ENCODE data around the gene DPH3.

Gene DPH3

DNA sequence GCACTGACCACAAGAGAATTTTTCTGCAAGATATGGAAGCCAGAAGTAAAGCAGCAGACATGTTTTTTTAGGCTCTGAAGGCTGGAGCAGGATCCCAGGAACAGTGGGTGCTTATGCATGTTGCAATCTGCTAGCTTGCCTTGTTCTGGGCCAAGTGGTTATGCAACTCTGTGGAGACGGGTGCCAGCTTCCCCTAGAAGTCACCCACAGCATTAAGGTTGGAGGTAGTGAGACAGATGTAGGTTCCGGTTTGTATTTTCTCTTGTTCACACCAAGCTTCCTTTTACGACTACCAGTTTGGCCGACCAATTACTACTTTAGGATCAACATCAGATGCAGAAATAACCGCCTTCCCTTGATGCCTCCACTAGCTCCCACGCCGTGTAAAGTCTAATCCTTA is 11.1 kb downstream of the DPH3 start:
- DNase-seq, result no peak

DNA sequence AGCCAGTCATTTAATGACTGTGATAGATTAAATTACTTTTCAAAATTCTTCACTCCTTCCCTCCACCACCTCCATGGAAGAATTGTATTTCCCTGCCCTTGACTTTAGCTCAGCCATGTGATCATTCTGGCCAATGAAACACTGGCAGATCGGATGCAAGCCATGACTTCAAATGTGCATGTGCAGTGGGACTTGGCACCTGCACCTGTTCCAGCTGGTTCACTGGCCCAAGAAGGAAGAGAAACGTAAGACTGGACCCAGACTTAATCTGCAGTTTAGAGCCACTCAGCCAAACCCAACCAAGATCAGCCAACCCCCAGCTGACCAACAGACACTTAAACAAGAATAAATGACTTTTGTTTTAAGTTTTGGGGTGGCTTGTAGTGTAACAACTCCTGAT is 11.8 kb downstream of the DPH3 start:
- DNase-seq, result no peak

DNA sequence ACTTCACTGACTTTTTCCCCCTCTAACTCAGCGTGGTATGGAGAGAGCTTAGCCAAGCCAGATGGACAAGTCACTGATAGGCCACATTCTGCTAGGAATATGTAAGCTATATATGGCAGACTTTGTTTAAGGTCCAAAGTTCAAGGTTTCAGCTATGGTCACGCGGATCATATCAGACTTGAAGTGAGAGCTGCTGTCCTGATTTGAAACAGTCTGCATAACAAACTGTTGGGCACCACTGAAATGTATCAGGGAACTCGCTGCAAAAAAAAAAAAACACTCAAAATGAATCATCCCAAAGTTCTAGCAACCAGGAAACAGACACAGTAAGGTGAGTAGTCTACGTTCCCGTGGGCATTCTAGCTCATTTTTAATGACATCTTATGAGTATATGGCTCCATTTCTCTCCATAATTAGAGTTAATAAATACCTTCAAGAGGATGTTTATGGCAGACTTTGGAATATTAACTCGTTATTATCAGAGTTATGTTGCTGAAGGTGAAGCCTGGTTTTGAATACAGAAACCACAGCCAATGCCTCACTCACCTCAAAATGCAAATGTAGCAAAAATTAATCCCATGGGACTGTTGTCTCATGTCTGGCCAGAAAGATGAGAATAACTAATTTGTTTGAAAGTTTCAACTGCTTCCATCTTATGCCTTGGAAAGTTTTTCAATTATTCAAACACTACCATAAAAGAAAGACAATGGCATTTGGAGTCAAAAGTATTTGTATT is 12.3 kb downstream of the DPH3 start:
- no peak for DNase-seq

DNA sequence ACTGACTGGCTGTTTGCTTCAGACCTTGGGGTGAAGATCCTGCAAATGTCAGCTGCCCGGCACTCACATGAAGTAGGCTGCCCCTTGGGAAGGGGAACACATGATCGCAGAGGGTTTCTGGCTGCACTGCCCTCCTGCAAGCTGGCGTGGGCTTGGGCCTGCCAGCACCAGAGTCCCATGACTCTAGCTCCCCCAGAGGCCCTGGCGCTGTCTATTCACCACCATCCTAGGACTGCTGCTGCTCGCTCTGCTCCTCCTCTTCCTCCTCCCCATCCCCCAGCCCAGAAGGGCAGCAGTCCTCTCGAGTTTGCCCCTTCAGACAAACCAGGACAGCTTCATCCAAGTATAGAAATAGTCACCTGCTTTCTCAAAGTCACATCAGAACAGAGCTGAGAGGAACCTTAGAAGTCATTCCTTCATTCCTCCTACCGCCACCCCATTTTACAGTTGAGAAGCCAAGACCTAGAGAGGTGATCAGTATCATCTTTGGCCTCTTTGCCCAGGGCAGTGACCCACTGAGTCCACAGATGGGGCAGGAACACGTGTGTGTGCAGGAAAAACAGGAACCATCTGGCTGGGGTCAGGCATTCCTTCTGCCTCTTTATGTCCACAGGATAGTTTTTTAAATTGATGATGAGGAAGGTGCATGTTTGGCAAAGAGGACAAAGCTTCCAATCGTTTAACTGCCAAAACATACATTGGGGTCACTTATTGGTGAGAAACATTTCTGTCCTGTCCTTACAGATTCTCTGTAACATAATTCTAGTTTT is 13.2 kb downstream of the DPH3 start:
- DNase-seq, result no peak

DNA sequence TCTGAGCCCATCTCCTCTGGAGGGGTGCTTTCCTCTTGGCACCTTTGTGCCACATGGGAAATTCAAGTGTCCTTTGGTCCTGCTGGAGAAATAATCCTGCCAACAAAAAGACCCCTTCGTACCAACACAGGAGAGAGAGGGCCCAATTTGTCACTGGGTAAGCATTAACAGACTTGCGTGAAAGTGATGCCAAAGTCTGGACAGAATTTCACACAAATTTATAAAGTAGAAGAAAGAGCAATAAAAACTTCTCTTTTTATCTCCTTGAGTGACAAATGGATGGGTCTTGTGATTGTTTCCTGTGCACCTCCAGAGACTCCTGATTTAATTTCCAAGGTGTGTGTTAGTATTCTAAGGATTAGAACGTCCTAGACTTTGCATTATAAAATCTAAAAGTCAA is 14.9 kb downstream of the DPH3 start:
- no peak for DNase-seq

DNA sequence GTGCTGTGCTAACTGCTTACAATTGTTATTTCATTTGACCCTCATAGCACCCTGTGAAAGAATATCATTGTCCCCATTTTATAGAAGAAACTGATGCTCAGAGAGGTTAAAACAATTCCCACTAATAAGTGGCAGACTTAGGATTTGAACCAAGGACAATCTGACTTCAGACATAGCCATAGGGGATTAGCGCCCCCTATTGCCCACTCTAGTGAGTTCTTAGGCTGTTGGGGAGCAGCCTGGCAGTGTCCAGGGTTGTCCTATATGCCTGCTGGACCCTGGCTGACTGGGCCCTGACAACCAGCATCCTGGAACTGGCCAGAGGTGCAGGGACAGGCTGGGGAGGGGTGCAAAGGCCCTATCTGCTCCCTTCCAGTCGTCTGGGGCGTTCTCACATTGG is 15.4 kb downstream of the DPH3 start:
- no peak for DNase-seq

DNA sequence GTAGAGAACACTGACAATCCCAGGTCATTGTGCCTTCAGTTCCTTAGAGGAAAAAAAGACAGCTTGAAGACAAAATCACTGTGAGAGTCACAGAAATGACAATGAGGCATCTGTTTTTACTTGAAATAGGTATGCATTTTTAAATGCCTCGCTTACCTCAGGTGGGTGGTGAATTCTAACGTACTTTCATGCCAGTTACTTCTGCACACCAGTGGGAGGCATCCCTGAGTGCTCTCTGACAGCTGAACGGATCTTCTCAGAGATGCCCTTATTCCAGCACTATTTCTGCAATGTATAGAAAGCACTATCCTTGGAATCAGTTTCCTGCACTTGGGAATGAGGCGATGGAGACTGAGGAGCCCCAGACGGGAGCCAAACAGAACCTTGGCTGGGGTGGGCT is 16.2 kb downstream of the DPH3 start:
- no peak for DNase-seq

DNA sequence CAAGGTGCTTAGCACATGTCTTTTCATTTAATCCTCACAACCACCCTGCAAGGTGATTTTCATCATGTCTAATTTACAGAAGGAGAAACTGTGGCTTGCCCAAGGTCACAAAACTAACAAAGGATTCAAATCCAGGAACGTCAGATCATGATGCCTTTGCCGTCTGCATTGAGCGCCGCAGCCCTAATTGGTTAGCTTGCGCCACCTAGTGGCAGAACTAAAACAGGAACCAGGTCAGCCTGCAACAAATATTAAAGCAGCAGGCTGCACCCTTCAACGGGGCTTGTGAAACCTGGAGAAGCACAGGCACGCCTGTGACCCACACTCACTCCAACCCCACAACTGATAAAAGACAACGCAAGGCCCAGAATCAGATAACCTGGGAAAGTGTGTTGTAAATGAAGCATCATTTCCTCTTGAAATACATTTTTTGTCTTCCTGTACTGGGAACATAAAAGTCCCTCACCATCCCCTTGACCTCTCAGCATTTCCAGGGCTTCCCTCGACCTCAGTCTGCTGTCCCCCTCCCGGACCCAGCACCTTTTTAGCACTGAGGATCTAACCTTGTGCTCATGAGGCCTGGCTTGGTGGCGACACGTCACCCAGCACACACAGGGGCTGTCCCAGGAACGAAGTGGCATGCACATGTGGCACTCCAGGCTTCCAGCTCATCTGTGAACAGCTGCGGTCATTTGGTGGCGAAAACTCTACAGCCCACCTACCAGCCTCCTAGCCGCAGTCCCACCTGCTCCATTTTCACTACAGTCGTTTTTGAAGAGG is 17.3 kb downstream of the DPH3 start:
- peak; percentile 55 for DNase-seq

DNA sequence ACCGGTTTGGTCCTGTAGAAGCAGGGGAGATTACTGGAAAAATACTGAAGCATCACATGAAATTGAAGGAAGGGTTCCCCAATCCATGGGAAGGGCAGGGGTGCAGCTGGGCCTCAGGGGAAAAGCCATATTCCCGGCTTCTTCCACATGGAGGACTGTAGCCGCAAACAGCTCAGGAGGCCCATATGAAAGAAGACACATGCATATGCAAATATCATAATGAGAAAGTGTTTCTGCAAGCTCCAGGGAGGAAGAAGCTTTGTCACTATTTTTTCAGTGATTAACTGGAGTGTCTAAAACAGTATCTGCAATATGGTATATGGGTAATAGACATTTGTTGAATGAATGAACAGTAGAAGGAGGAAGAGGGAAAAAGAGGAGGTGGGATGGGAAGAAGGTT is 19.1 kb downstream of the DPH3 start:
- no peak for DNase-seq

DNA sequence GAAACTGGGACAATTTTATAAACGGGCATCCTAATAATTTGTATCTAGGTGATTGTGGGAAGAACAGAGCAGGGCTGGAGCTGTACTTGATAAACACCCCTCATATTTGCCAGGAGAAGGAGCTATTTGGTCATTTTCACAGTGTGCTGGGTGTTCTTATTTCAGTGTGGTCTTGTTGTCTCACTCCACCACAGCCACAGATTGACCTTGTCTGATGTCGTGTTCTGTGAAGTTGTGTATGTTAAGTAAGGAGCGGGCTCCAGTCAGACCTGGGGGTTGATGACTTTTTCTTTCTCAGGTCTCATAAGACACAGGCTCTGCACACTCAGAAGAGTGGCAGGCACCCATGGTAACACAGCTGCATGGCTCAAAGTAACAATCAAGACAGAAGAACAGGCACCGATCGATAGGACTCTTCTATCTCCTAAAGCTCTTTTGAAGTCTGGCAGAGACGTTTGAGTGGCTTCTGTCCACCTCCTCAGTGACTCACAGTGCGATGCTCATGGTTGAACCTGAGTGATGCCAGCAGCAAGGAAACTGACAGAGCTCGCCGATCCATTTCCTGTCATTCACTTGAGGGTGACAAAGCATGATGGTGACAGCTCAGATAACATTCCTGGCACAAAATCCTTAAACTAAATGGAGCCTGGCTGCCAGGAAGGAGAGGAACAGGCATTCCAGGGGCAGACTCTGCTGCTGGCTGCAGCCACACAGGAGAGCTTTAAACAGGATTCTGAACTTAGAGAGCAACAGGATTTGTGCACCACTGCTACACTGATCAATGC is 20.8 kb downstream of the DPH3 start:
- no peak for DNase-seq

DNA sequence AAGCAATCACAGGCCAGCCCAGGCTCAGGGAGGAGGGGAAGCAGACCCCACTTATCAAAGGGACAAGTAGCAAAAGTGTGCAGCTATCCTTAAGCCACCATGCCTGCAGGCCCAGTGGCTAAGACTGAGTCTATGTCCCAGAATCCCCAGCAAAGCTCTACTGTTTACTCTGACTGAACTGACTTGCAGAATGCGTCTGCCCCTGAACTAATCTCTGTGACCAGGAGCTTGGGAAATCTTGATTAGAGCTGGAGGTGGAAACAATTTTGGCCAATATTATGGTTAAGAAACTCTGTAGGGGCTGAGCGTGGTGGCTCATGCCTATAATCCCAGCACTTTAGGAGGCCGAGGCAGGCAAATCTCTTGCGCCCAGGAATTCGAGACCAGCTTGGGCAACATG is 22.6 kb downstream of the DPH3 start:
- no peak for DNase-seq

DNA sequence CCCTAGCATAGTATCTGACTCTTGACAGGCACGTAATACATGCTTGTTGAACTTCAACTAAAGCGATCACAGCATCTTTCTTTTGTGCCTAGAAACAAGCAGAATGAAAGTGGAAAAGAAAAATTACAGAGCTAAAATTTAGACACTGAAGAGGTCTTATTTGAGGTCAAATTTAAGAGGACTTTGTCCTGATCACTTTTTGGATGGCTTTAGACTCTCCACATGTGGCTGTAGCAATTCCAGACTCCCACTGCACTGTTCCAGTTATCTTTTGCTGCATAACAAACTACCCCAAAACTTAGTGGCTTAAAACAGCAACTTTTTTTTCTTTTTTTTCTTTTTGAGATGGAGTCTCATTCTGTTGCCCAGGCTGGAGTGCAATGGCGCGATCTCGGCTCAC is 23.5 kb downstream of the DPH3 start:
- DNase-seq, result no peak

DNA sequence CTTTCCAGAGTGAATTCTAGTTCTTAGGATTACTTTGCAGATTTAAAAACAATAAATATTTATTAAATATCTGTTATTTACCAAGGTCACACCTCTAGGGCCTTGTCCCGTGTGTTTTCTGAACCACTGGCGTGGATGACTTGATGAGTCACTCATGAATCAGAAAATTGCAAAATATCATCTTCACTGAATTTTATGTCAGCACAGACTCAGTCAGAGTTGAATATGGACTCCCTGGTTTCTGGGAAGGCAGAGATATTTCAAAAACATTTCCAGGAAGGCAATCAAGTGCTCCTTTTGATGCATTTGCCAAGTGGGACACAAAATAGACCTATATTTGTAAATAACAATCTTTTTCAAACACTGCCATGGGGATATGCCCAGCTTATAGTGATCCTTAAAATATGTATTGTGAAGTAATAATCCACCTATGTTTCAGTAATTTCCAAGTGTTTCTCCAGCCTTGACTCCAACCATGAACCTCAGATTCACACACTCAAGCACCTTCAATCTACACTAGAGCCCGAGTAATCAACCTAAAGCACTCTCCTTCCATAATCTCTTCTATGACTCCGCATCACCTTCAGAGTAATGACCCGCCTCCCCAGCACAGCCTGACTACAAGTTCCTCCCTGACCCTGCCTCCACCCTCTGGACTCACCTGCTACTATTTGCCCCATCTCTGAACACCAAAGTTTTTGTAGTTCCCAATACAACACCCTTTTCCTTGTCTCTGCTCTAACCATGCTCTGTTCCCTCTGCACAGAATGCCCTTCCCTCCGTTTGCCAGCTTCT is 24.3 kb downstream of the DPH3 start:
- no peak for DNase-seq

DNA sequence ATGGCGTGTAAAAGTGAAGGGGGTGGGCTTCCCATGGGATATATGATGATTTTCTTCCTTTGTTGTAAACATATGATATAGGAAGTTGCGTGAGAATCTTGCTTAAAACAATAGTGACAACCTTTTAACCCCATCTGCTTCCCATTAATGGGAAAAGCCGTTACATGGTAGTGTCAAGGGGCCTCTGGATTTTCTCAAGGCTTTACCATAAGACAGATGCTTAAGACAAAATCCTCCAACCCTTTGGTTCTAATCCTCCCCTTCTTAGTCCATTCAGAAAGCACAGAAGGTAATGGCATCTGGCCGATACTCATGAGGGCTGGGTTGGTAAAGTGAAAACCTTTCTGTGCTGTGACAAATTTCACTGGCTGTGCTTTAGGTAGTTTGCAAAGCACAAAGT is 25.0 kb downstream of the DPH3 start:
- no peak for DNase-seq

DNA sequence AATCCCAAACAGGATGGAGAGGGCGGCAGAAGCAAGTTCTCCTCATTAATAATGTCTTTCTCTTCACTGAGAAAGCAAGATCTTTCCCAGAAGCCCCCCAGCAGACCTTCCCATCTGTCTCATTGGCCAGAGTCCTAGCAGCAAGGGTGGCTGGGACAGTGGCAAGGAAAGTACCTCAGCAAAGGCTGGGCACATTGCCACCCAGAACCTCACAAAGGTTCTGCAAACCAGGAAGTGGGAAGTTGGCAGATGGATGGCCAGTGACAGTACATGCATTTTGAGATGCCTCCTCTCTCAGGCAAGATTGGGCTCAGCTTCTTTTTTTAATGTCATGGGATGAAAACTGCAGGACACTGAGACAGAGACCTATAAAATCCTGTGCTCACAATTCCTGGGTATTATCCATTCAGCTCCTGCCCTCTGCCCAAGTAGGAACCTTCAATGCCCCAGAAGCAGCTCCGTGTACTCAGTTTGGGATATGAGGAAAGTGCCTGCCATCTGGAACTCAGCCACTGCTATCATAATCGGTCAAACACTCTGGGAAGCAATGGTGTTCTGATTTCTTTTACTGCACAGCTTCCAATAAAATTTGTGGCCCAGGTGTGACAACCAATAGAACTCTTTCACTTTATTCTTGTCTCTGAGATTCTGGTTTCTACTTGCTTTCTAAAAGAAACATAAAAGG is 25.5 kb downstream of the DPH3 start:
- no peak for DNase-seq

DNA sequence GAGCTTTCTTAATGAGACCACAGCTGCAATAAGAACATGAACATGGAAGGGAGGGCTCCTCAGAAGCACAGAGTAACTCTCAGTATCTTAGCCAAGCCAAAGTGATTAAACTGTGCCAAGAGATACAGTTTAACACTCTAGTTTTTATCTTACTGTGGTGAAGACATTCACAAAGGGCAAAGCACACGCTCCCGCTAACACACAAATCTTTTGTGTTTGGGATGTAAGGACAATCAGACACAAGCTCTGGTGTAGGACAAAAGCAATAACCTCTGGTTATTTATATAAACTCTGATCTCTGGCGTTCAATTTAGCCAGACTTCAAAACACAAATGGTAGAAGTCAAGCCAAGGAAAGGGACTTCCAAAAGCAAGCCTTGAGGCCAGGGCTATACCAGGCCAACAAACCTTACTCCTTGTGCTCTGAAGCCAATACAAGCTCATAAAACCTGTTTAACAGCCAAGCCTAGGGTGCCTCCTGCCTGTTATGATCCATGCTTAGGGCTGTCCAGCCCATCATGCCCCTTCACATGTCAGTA is 27.8 kb downstream of the DPH3 start:
- no peak for DNase-seq

DNA sequence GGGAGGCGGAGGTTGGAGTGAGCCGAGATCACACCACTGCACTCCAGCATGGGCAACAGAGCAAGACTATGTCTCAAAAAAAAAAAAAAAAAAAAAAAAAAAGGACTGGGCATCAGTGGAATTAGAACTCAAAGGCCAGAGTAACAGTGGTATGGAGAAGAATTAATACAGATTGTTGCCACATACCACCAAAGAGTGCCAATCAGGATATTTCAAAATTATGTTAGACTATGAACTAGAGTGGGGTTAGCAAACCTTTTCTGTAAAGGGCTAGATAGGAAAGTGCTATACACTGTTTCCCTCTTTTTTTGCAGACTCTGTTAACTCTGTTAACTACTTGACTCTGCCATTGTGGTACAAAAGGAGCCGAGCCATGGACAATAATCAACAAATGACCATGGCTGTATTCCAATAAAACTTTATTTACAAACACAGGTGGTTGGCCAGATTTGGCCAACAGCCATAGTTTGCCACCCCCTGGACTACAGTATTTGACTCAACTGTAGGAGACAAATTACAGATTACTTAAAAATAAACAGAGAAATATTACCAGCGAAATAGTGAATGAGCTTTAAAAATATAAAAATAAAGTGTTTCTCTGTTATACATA is 28.6 kb downstream of the DPH3 start:
- no peak for DNase-seq

DNA sequence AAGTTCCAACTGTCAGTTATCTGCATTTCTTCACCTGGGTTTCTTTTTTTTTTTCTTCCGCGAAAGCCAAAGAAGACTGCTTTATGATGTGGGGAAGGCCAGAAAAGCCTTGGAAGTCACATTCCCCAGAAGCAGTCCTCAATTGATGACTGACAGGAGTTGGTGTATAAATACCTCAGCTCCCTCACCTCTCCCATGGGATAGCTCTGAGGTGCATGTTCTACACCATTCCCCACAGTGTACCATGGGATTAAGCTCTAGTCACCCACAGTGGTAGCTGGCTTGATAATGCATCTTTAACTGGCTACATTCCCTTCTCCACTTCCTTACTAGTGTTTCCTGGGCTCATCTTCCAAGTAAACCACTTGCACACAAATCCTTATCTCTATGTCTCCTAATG is 30.5 kb downstream of the DPH3 start:
- DNase-seq, result no peak

DNA sequence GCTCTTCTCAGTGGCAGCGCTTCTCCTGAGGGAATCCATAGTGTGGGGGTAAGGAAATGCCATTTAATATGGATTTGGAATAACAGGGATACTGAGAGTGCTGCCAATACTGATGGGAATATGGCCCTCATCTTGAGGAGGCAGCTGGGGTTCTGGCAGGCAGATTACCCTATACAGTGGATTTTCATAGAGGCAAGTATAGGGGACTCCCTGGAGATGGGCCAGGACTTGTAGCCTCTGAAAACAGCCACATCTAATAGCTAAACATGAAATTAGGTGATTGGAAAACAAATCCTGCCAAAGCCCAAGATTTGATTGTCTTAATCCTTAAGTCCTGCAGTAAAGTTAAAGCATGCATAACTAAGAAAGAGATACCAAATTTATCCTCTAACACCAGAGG is 30.9 kb downstream of the DPH3 start:
- no peak for DNase-seq

DNA sequence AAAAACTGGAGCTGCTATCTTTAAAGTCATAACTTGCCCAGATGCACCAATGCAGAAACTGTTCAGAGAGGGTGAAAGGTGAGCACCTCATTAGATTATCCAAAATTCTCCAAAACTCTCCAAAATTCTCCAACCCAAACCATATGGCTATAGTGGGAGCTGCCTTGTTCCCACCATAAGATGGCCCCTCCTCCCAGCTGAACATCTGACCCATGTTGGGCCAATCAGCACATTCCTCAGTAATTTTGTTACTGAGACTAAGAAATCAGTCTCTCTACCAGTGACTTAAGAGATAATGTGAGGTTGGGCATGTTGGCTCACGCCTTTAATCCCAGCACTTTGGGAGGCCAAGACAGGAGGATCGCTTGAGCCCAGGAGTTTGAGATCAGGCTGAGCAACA is 32.8 kb downstream of the DPH3 start:
- DNase-seq, result no peak

DNA sequence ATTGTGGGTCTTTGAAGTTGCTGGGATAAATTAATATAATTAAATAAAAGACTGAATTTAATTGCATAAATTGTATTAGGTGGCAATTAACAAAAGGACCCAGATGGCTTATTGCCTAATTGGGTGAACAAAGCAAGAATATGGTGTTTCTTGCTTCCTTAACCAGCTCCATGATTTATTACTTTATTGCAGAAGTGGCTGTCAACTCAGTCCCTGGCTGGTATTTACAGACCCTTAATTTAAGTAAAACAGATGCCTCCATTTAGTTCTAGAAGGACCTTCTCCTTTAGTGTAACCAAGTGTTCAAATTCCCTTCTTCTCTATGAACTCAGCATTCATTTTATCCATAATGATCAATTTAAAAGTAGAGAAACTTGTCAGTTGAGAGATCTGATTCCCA is 35.1 kb downstream of the DPH3 start:
- no peak for DNase-seq

Measured in T1000 (cell line).